ENCODE results near the gene PLPPR4.

Gene PLPPR4

GRCh38 chr1:99347041-99347684 lies 82.9 kb downstream of the PLPPR4 start:
- TF ChIP-seq ZNF274 (IDR thresholded peaks at IDR 0.05; ENCODE audit: low read depth, low read length): no peak

GRCh38 chr1:99348397-99349132 lies 84.3 kb downstream of the PLPPR4 start:
- no peak overlapping the region for H3K4me3 ChIP-seq (ENCODE audit: low read length)
- no peak for TF ChIP-seq ZNF274 (IDR thresholded peaks at IDR 0.05; ENCODE audit: low read depth, low read length)

More at GRCh38 chr1:99347041-99347684, 82.9 kb downstream of the PLPPR4 start:
- H3K4me3 ChIP-seq (ENCODE audit: low read length): no peak overlapping the region

- no peak for TF ChIP-seq ZNF274 (IDR thresholded peaks at IDR 0.05; ENCODE audit: low read depth, low read length)
- no peak overlapping the region for H3K4me3 ChIP-seq (ENCODE audit: low read length)
Observed at GRCh38 chr1:99352821-99353220, 88.5 kb downstream of the PLPPR4 start.

DNA sequence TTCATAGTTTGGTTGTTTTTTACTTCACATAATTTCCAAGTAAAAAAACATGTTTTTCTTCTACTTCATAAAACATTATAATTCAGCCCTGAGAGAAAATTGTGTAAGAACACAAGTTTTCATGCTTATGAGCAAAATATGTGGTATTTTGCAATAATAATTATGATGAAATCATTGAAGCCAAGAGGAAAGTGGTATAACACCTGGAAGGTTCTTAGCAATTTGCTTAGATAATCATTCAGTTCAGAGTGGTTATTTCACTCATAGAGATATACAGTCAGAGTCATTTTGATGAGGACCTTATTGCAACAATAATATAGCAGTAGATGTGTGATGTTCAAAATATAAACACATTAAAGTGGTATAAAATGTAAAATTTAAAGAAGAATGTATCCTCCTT lies 94.5 kb downstream of the PLPPR4 start:
- no peak for TF ChIP-seq ZNF274 (IDR thresholded peaks at IDR 0.05; ENCODE audit: low read depth, low read length)

More for the DNA sequence above, 94.5 kb downstream of the PLPPR4 start:
- H3K4me3 ChIP-seq (ENCODE audit: low read length): no peak overlapping the region

All from GM08714 (cell line).